Astrocyte (in vitro differentiated cells and primary cell): ENCODE data around the gene GDPD4. TPM values are rescaled to one million over a fixed set of nuclear protein-coding genes. Genes with fewer than 3 reads are reported as not detected.
"Not testable (repeated sequence)": the region's sequence is repeated elsewhere in the genome, so short reads cannot be mapped to it uniquely, and the experiment has no call there.

Experiments
- DNase-seq: peaks from one replicate; pipeline ENCODE4 v3.0.0-alpha.2; 2010; ENCODE audit warnings: low read depth
- FAIRE-seq: peaks from 2 replicates; lab custom pipeline; 2011; peaks lifted over from hg19 to GRCh38; lab: Jason Lieb, UNC
- H2AFZ ChIP-seq: 2 replicates; pipeline ENCODE4 v1.6.0; 2012; ENCODE audit warnings: low read depth, low read length, inconsistent platforms
- H3K27ac ChIP-seq: 2 replicates; pipeline ENCODE4 v1.5.1; 2011; ENCODE audit warnings: low read depth, low read length, inconsistent platforms
- H3K27me3 ChIP-seq: 2 replicates; pipeline ENCODE4 v1.6.0; 2011; ENCODE audit warnings: low read length, inconsistent platforms; ENCODE audit not compliant: insufficient read depth
- H3K36me3 ChIP-seq: 2 replicates; pipeline ENCODE4 v1.5.1; 2011; ENCODE audit warnings: low read length, inconsistent platforms; ENCODE audit not compliant: insufficient read depth
- H3K4me1 ChIP-seq: 2 replicates; pipeline ENCODE4 v1.5.1; 2011; ENCODE audit warnings: low read length, inconsistent platforms; ENCODE audit not compliant: insufficient read depth
- H3K4me2 ChIP-seq: 2 replicates; pipeline ENCODE4 v1.6.0; 2012; ENCODE audit warnings: low read length, inconsistent platforms
- H3K4me3 ChIP-seq: 2 replicates; pipeline ENCODE4 v1.5.1; 2011; ENCODE audit warnings: low read depth, mild to moderate bottlenecking, low read length, inconsistent platforms; ENCODE audit not compliant: insufficient read depth
- H3K79me2 ChIP-seq: 2 replicates; pipeline ENCODE4 v1.6.0; 2012; ENCODE audit warnings: mild to moderate bottlenecking, low read length, inconsistent platforms; ENCODE audit not compliant: insufficient read depth
- H3K9ac ChIP-seq: 2 replicates; pipeline ENCODE4 v1.6.0; 2012; ENCODE audit warnings: mild to moderate bottlenecking, low read length, inconsistent platforms
- H3K9me3 ChIP-seq: 2 replicates; pipeline ENCODE4 v1.5.1; 2012; ENCODE audit warnings: low read depth, mild to moderate bottlenecking, low read length, inconsistent platforms; ENCODE audit not compliant: insufficient read depth
- H4K20me1 ChIP-seq: 2 replicates; pipeline ENCODE4 v1.6.0; 2012; ENCODE audit warnings: low read length, inconsistent platforms; ENCODE audit not compliant: insufficient read depth
- H3K27ac Mint-ChIP-seq: one replicate; pipeline ENCODE4 v1.8.0; 2021; ENCODE audit warnings: mild to moderate bottlenecking, mixed read lengths; ENCODE audit not compliant: unreplicated experiment
- H3K27me3 Mint-ChIP-seq: one replicate; pipeline ENCODE4 v1.8.0; 2021; ENCODE audit warnings: low read depth, mixed read lengths; ENCODE audit not compliant: unreplicated experiment
- H3K36me3 Mint-ChIP-seq: one replicate; pipeline ENCODE4 v1.8.0; 2021; ENCODE audit warnings: low read depth, mixed read lengths; ENCODE audit not compliant: unreplicated experiment
- H3K4me1 Mint-ChIP-seq: one replicate; pipeline ENCODE4 v1.8.0; 2021; ENCODE audit warnings: low read depth, mixed read lengths; ENCODE audit not compliant: unreplicated experiment
- H3K4me3 Mint-ChIP-seq: one replicate; pipeline ENCODE4 v1.8.0; 2021; ENCODE audit warnings: mild to moderate bottlenecking, moderate library complexity, mixed read lengths; ENCODE audit not compliant: unreplicated experiment
- H3K9me3 Mint-ChIP-seq: one replicate; pipeline ENCODE4 v1.8.0; 2021; ENCODE audit warnings: mild to moderate bottlenecking, mixed read lengths; ENCODE audit not compliant: unreplicated experiment
- EZH2 ChIP-seq: IDR thresholded peaks from 2 replicates; pipeline ENCODE4 v1.6.1; 2012; ENCODE audit warnings: mild to moderate bottlenecking, low read length, inconsistent platforms; ENCODE audit not compliant: insufficient read depth
- total RNA-seq: library from RNA; stranded (reverse); gene quantifications from 2 replicates; pipeline ENCODE4 v1.2.1, GENCODE V29; 2021
- TF ChIP-seq, protein P1 (sequence below): IDR thresholded peaks from 2 replicates; pipeline ENCODE4 v1.5.1; 2011; ENCODE audit warnings: low read depth, mild to moderate bottlenecking, inconsistent platforms, low read length, moderate library complexity; ENCODE audit not compliant: insufficient read depth

The GDPD4 gene
- total RNA-seq, 1 donor from 2014 or later = not detected

- H3K36me3 ChIP-seq = no peaks in the 10 kb centered on the region
- H3K9me3 ChIP-seq = no peaks in the 10 kb centered on the region
- Mint-ChIP-seq H3K27me3 (peaks cover 4% of the 10 kb centered on the region), H3K27ac (no peak overlapping the region), H3K9me3 (no peaks in the 10 kb centered on the region), H3K4me1 (no peaks in the 10 kb centered on the region), H3K4me3 (no peak overlapping the region), H3K36me3 (no peaks in the 10 kb centered on the region)
- no peak overlapping the region for H3K4me3 ChIP-seq
- TF ChIP-seq, protein P1, sequence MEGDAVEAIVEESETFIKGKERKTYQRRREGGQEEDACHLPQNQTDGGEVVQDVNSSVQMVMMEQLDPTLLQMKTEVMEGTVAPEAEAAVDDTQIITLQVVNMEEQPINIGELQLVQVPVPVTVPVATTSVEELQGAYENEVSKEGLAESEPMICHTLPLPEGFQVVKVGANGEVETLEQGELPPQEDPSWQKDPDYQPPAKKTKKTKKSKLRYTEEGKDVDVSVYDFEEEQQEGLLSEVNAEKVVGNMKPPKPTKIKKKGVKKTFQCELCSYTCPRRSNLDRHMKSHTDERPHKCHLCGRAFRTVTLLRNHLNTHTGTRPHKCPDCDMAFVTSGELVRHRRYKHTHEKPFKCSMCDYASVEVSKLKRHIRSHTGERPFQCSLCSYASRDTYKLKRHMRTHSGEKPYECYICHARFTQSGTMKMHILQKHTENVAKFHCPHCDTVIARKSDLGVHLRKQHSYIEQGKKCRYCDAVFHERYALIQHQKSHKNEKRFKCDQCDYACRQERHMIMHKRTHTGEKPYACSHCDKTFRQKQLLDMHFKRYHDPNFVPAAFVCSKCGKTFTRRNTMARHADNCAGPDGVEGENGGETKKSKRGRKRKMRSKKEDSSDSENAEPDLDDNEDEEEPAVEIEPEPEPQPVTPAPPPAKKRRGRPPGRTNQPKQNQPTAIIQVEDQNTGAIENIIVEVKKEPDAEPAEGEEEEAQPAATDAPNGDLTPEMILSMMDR = no peak
- TF ChIP-seq EZH2 = no peak
- H3K27ac ChIP-seq = no peak overlapping the region
- no peaks in the 10 kb centered on the region for H3K4me1 ChIP-seq
- H3K4me2 ChIP-seq = no peak overlapping the region
- H3K79me2 ChIP-seq = no peaks in the 10 kb centered on the region
- peak overlapping the region; percentile 26 for H2AFZ ChIP-seq
- H3K27me3 ChIP-seq = no peaks in the 10 kb centered on the region
- DNase-seq (no peak), FAIRE-seq (no peak)
- no peak overlapping the region for H3K9ac ChIP-seq
- H4K20me1 ChIP-seq = no peaks in the 10 kb centered on the region
These were observed 1.3 kb upstream of the GDPD4 start for GRCh38 chr11:77302752-77303151.

DNA sequence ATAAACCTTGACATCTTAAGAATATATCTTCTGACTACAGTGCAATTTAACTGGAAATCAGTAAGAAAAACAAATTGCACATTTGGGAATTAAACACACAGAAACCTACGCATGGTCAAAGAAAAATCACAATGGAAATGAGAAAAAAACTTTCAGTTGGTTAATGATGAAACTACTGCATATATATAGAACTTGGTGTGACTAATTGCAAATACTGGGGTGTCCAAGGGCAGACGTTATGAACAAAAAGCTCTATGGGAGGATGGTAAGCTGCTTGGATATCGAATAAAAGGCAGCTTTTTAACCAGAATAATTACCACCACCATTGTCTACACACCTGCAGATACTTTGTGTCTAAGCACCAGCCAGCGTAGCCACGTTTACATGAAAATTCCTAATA, 791 bp downstream of the GDPD4 start:
- no peak for FAIRE-seq
- TF ChIP-seq, protein P1 = no peak
- TF ChIP-seq EZH2 = no peak
- no peaks in the 10 kb centered on the region for H3K36me3 Mint-ChIP-seq

GRCh38 chr11:77300028-77300427, 1.5 kb downstream of the GDPD4 start:
- not testable (repeated sequence) for H3K27me3 Mint-ChIP-seq, H3K9me3 ChIP-seq, H3K4me1 Mint-ChIP-seq, H3K36me3 ChIP-seq, H4K20me1 ChIP-seq, H3K9ac ChIP-seq, H3K36me3 Mint-ChIP-seq, H3K4me3 ChIP-seq, H3K4me3 Mint-ChIP-seq, H3K27ac ChIP-seq, H3K27ac Mint-ChIP-seq, FAIRE-seq, H2AFZ ChIP-seq, H3K4me2 ChIP-seq, H3K9me3 Mint-ChIP-seq, H3K4me1 ChIP-seq, DNase-seq, H3K79me2 ChIP-seq, H3K27me3 ChIP-seq

More for the DNA sequence above, 791 bp downstream of the GDPD4 start:
- H3K4me3 ChIP-seq = no peak overlapping the region
- no peak overlapping the region for H3K4me2 ChIP-seq
- no peak overlapping the region for H2AFZ ChIP-seq
- no peaks in the 10 kb centered on the region for H4K20me1 ChIP-seq
- Mint-ChIP-seq H3K27ac (no peak overlapping the region), H3K9me3 (no peaks in the 10 kb centered on the region), H3K4me3 (no peak overlapping the region), H3K27me3 (peaks cover 4% of the 10 kb centered on the region), H3K4me1 (no peaks in the 10 kb centered on the region)
- H3K9me3 ChIP-seq = no peaks in the 10 kb centered on the region
- H3K36me3 ChIP-seq = no peaks in the 10 kb centered on the region
- H3K79me2 ChIP-seq = no peaks in the 10 kb centered on the region
- no peaks in the 10 kb centered on the region for H3K4me1 ChIP-seq
- no peak overlapping the region for H3K27ac ChIP-seq
- no peak for DNase-seq
- no peak overlapping the region for H3K9ac ChIP-seq
- H3K27me3 ChIP-seq = no peaks in the 10 kb centered on the region
